ENCODE results near the gene TRIM10.

Gene TRIM10

DNA sequence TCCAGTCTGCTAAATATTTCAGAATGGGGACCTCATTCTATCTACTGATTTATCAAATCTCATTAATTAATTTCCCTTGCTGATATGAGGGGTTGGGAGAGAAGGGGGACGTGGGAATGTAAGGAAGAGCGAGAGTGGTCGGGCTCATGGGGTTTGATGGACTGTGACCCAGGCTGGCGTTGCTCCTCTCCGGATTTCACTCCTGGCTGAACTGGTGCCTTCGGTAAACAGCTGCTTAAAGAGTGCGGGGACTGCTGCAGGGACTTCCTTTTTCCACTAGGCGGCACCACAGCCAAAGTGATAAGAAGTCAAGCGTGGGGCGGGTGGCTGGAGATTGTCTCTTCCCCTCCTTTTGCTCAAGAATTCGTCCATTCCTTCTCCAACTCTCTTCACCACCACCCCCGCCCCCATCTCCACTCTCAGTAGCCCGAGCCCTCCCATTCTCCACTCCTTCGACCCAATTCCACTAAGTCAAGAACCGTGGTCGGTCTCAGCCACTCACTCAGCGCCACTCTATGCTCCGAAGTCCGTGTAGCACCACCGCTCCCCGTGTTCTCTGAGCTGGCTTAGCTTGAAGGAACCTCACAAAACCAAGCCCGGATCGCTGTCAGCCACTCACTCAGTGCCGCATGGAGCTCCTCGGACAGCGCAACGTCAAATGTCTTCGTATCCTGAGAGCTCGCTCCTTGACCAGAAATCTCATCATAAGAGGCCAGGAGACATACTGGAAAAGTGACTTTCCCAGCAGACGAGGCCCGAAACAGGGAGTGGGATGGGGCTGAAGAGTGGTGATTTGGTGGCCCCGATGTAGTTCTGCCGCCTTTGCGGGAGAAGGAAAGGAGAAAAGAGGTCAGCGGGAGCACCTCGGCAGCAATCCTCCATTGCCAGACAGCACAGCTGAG lies 57.8 kb downstream of the TRIM10 start:
- TF ChIP-seq, protein P1, sequence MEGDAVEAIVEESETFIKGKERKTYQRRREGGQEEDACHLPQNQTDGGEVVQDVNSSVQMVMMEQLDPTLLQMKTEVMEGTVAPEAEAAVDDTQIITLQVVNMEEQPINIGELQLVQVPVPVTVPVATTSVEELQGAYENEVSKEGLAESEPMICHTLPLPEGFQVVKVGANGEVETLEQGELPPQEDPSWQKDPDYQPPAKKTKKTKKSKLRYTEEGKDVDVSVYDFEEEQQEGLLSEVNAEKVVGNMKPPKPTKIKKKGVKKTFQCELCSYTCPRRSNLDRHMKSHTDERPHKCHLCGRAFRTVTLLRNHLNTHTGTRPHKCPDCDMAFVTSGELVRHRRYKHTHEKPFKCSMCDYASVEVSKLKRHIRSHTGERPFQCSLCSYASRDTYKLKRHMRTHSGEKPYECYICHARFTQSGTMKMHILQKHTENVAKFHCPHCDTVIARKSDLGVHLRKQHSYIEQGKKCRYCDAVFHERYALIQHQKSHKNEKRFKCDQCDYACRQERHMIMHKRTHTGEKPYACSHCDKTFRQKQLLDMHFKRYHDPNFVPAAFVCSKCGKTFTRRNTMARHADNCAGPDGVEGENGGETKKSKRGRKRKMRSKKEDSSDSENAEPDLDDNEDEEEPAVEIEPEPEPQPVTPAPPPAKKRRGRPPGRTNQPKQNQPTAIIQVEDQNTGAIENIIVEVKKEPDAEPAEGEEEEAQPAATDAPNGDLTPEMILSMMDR (conservative IDR thresholded peaks at IDR 0.05) = peak; percentile 87
- H3K27ac ChIP-seq = no peak overlapping the region

DNA sequence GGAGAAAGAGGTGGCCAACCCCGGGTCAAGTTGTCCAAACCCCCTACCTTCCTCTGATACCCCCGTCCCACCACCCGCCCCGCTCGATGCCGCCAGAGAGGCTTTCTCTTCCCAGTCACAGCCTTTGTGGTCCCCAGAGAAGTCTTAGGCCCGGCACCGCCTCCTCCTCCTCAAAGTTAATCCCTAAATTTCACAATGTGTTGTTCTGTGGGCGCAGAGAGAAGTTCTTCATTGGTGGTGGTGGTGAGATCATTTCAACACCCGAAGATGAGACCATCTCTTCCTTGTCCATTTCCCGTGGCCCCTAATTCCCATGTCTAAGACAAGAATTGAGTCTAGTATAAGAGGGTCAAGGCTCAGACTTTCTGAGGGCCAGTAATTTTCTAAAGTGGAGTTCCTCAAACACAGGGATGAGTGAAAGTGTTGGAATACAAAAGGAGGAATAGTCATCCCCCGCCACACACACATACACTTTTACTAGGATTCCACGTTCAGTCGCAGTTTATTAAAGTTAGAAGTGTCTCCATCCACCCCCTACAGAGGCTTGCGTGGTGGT lies 58.5 kb downstream of the TRIM10 start:
- H3K27ac ChIP-seq = peak overlapping the region; percentile 26; the same call in 1 of the 2 replicates
- TF ChIP-seq, protein P1 (conservative IDR thresholded peaks at IDR 0.05) = no peak

Measured in VCaP (cell line).